ENCODE results near the gene ANKS1B.

Gene ANKS1B

GRCh38 chr12:100026241-100026640 lies 41.5 kb upstream of the ANKS1B start:
- TF ChIP-seq EZH2phosphoT487 (IDR thresholded peaks at IDR 0.05; ENCODE audit: borderline replicate concordance), result no peak
- TF ChIP-seq CTCF (conservative IDR thresholded peaks at IDR 0.05; ENCODE audit: low read length), result no peak
- Histone ChIP-seq H3K9ac (ENCODE audit: low read depth, low read length, poor library complexity, severe bottlenecking) (no peak overlapping the region), H3K9me2 (replicated peaks; ENCODE audit: low read depth, low read length) (no peaks in the 10 kb centered on the region), H3K79me2 (ENCODE audit: insufficient read depth, low read length) (no peaks in the 10 kb centered on the region), H3K4me2 (ENCODE audit: low read depth, low read length, poor library complexity, severe bottlenecking) (no peak overlapping the region), H3K4me1 (ENCODE audit: insufficient read depth, low read length, poor library complexity, severe bottlenecking) (no peaks in the 10 kb centered on the region), H3K4me3 (ENCODE audit: low read length, poor library complexity, severe bottlenecking) (no peak overlapping the region), H3K9me3 (ENCODE audit: insufficient read depth, low read depth, low read length) (no peaks in the 10 kb centered on the region), H4K20me1 (ENCODE audit: insufficient read depth, low read length, poor library complexity, severe bottlenecking) (no peaks in the 10 kb centered on the region), H3K36me3 (ENCODE audit: insufficient read depth, low read length) (no peaks in the 10 kb centered on the region), H3F3A (ENCODE audit: low read depth) (no peaks in the 10 kb centered on the region), H2AFZ (ENCODE audit: low read length) (no peak overlapping the region), H3K27me3 (ENCODE audit: insufficient read depth, low read length, poor library complexity, severe bottlenecking) (no peaks in the 10 kb centered on the region)

GRCh38 chr12:100024974-100025555 lies 40.3 kb upstream of the ANKS1B start:
- Histone ChIP-seq H3K9ac (ENCODE audit: low read depth, low read length, poor library complexity, severe bottlenecking) (no peak overlapping the region), H2AFZ (ENCODE audit: low read length) (no peak overlapping the region), H3K79me2 (ENCODE audit: insufficient read depth, low read length) (no peaks in the 10 kb centered on the region), H3F3A (ENCODE audit: low read depth) (no peaks in the 10 kb centered on the region), H3K9me2 (replicated peaks; ENCODE audit: low read depth, low read length) (no peaks in the 10 kb centered on the region), H4K20me1 (ENCODE audit: insufficient read depth, low read length, poor library complexity, severe bottlenecking) (no peaks in the 10 kb centered on the region), H3K4me2 (ENCODE audit: low read depth, low read length, poor library complexity, severe bottlenecking) (no peak overlapping the region), H3K4me1 (ENCODE audit: insufficient read depth, low read length, poor library complexity, severe bottlenecking) (no peaks in the 10 kb centered on the region), H3K36me3 (ENCODE audit: insufficient read depth, low read length) (no peaks in the 10 kb centered on the region), H3K27me3 (ENCODE audit: insufficient read depth, low read length, poor library complexity, severe bottlenecking) (no peaks in the 10 kb centered on the region), H3K4me3 (ENCODE audit: low read length, poor library complexity, severe bottlenecking) (no peak overlapping the region), H3K9me3 (ENCODE audit: insufficient read depth, low read depth, low read length) (no peaks in the 10 kb centered on the region)
- TF ChIP-seq EZH2phosphoT487 (IDR thresholded peaks at IDR 0.05; ENCODE audit: borderline replicate concordance) (no peak), CTCF (conservative IDR thresholded peaks at IDR 0.05; ENCODE audit: low read length) (no peak)

- H2AFZ ChIP-seq (ENCODE audit: low read length), result no peak overlapping the region
- no peaks in the 10 kb centered on the region for H3K79me2 ChIP-seq (ENCODE audit: insufficient read depth, low read length)
- no peak for TF ChIP-seq EZH2phosphoT487 (IDR thresholded peaks at IDR 0.05; ENCODE audit: borderline replicate concordance)
- TF ChIP-seq CTCF (conservative IDR thresholded peaks at IDR 0.05; ENCODE audit: low read length), result no peak
- no peaks in the 10 kb centered on the region for H4K20me1 ChIP-seq (ENCODE audit: insufficient read depth, low read length, poor library complexity, severe bottlenecking)
- H3K9me3 ChIP-seq (ENCODE audit: insufficient read depth, low read depth, low read length), result no peaks in the 10 kb centered on the region
- H3K27me3 ChIP-seq (ENCODE audit: insufficient read depth, low read length, poor library complexity, severe bottlenecking), result no peaks in the 10 kb centered on the region
- H3K4me1 ChIP-seq (ENCODE audit: insufficient read depth, low read length, poor library complexity, severe bottlenecking), result no peaks in the 10 kb centered on the region
- H3K9ac ChIP-seq (ENCODE audit: low read depth, low read length, poor library complexity, severe bottlenecking), result no peak overlapping the region
- H3F3A ChIP-seq (ENCODE audit: low read depth), result no peaks in the 10 kb centered on the region
- no peak overlapping the region for H3K4me2 ChIP-seq (ENCODE audit: low read depth, low read length, poor library complexity, severe bottlenecking)
- no peak overlapping the region for H3K4me3 ChIP-seq (ENCODE audit: low read length, poor library complexity, severe bottlenecking)
- no peaks in the 10 kb centered on the region for H3K9me2 ChIP-seq (replicated peaks; ENCODE audit: low read depth, low read length)
- no peaks in the 10 kb centered on the region for H3K36me3 ChIP-seq (ENCODE audit: insufficient read depth, low read length)
Measured at GRCh38 chr12:100020370-100020769, 35.6 kb upstream of the ANKS1B start.
